BE2C (cell line): ENCODE measurements around the gene AGTR1.
A peak's percentile ranks its signal among the peaks of the same experiment; 100 is the strongest.

ENCODE experiments used
- DNase-seq: peaks from one replicate; pipeline ENCODE4 v3.0.0-alpha.2; 2020
- H3K27me3 ChIP-seq: fragments of 250-450 bp; sonication (Bioruptor Pico); 2 replicates; pipeline ENCODE4 v1.5.1; 2020; ENCODE audit warnings: mild to moderate bottlenecking
- H3K36me3 ChIP-seq: fragments of 250-450 bp; sonication (Bioruptor Pico); 2 replicates; pipeline ENCODE4 v1.5.1; 2020; ENCODE audit warnings: mild to moderate bottlenecking
- H3K4me1 ChIP-seq: fragments of 250-450 bp; sonication (Bioruptor Pico); 2 replicates; pipeline ENCODE4 v1.5.1; 2020
- H3K4me3 ChIP-seq: 2 replicates; pipeline ENCODE4 v1.5.1; 2011; ENCODE audit warnings: low read depth, low read length
- H3K9me3 ChIP-seq: fragments of 250-450 bp; sonication (Bioruptor Pico); 2 replicates; pipeline ENCODE4 v1.5.1; 2020
- TF ChIP-seq, protein P1 (sequence below): IDR thresholded peaks from 2 replicates; pipeline ENCODE4 v1.5.1; 2012; ENCODE audit warnings: mild to moderate bottlenecking, low read depth, low read length

The AGTR1 gene

GRCh38 chr3:148757238-148758215 is 59.8 kb downstream of the AGTR1 start:
- Histone ChIP-seq H3K9me3 (no peaks in the 10 kb centered on the region), H3K4me1 (no peaks in the 10 kb centered on the region), H3K4me3 (no peak overlapping the region), H3K27me3 (no peaks in the 10 kb centered on the region), H3K36me3 (no peaks in the 10 kb centered on the region)
- TF ChIP-seq, protein P1, sequence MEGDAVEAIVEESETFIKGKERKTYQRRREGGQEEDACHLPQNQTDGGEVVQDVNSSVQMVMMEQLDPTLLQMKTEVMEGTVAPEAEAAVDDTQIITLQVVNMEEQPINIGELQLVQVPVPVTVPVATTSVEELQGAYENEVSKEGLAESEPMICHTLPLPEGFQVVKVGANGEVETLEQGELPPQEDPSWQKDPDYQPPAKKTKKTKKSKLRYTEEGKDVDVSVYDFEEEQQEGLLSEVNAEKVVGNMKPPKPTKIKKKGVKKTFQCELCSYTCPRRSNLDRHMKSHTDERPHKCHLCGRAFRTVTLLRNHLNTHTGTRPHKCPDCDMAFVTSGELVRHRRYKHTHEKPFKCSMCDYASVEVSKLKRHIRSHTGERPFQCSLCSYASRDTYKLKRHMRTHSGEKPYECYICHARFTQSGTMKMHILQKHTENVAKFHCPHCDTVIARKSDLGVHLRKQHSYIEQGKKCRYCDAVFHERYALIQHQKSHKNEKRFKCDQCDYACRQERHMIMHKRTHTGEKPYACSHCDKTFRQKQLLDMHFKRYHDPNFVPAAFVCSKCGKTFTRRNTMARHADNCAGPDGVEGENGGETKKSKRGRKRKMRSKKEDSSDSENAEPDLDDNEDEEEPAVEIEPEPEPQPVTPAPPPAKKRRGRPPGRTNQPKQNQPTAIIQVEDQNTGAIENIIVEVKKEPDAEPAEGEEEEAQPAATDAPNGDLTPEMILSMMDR, result no peak
- DNase-seq, result no peak

DNA sequence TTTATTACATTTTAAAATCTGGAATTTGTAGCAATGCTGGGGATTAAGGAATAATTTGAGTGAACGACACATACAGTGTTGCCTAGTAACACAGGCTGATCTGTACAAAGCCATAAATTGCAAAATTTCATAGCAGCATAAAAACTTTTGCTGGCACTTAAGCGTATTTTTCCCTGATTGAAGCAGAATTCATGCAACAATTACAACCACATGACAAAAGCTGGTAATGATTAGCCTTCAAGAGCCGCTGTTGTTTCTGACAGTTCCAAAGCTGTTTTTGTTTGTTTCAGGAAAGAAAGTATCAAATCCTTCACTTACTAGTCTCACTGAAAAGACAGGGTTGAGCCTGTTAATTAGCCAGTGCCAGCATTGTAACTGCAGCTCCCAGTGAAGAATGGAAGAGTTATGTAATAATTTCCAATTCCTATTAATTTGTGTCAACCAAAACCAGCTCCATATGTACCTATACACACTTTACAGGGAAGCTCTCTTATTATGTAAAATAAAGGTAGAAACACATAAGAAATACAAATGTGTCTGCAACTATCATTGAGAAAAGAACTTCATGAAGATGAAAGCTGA is 60.7 kb downstream of the AGTR1 start:
- TF ChIP-seq, protein P1, result no peak
- DNase-seq, result no peak
- H3K27me3 ChIP-seq, result no peaks in the 10 kb centered on the region
- no peaks in the 10 kb centered on the region for H3K4me1 ChIP-seq
- no peak overlapping the region for H3K4me3 ChIP-seq
- no peaks in the 10 kb centered on the region for H3K9me3 ChIP-seq
- no peaks in the 10 kb centered on the region for H3K36me3 ChIP-seq

GRCh38 chr3:148759430-148759829 is 61.7 kb downstream of the AGTR1 start:
- H3K4me3 ChIP-seq, result no peak overlapping the region
- no peaks in the 10 kb centered on the region for H3K9me3 ChIP-seq
- H3K36me3 ChIP-seq, result no peaks in the 10 kb centered on the region
- DNase-seq, result no peak
- H3K4me1 ChIP-seq, result no peaks in the 10 kb centered on the region
- H3K27me3 ChIP-seq, result no peaks in the 10 kb centered on the region
- TF ChIP-seq, protein P1, result no peak

GRCh38 chr3:148763156-148763680 is 65.5 kb downstream of the AGTR1 start:
- Histone ChIP-seq H3K4me1 (no peaks in the 10 kb centered on the region), H3K36me3 (no peaks in the 10 kb centered on the region), H3K9me3 (no peaks in the 10 kb centered on the region), H3K27me3 (no peaks in the 10 kb centered on the region), H3K4me3 (no peak overlapping the region)
- DNase-seq, result no peak
- TF ChIP-seq, protein P1, result no peak

DNA sequence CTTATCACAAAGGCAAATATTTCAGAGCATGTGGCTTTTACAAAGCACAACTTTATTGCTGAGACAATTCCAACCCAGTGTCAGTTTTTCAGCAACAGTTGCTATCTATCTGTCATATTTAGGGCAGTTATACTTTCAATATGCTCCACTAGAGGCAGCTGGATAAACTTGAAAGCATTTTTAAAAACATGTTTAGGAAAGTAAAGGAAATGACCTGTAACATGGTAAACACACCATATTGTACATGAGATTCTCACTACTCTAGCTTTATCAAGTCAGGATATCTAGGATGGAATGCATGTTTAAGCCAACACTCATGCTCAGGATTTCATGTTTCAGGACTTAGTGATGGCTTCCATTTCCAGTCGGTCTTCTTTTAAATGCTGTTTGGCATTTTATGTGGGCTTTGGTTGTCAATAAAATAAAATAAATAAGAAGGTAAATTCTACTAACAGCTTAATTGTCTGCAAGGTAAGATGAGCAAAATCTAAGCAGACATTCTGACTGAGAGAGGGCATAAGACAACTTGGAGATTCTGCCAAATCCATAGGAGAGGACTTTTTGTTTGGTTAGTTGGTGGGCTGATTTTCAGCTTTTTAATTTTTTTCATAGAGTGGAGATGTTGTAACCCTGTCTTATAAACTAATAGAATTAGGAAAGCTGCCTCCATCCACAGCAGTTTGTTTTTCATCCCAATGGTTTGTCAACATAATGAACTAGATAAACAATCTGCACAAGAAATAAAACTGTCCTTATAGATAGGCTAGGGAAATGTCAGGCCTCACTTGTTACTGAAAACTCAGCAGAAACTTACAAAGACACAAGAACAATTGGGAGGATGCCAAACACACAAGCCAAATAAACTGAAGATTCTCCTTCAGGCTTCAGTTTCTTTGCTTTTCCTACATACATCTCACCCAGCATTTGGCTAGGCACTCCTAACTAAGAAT is 66.6 kb downstream of the AGTR1 start:
- no peak overlapping the region for H3K4me3 ChIP-seq
- TF ChIP-seq, protein P1, result 0 out of 2 replicates have a peak, but pooled peaks have one; percentile 9
- H3K36me3 ChIP-seq, result no peaks in the 10 kb centered on the region
- no peaks in the 10 kb centered on the region for H3K4me1 ChIP-seq
- H3K9me3 ChIP-seq, result no peaks in the 10 kb centered on the region
- no peak for DNase-seq
- no peaks in the 10 kb centered on the region for H3K27me3 ChIP-seq
